Body of pancreas (tissue), 4 donors: ENCODE measurements around the gene SIAH3.

ENCODE experiments used
- CTCF ChIP-seq, 7 experiments: fragments of 450-650 bp in 4 of 7; fragments of 200-600 bp in 3 of 7; sonication (generic) in 3 of 7; IDR thresholded peaks; one replicate each; pipeline ENCODE4 v1.5.1; 2016 to 2019; ENCODE audit warnings: antibody characterized with exemption in 7 of 7
- POLR2A ChIP-seq, 3 donors: fragments of 450-650 bp; IDR thresholded peaks; one replicate each; pipeline ENCODE4 v1.6.1; 2016; ENCODE audit warnings: antibody characterized with exemption in 3 of 3, mild to moderate bottlenecking in 2 of 3

GRCh38 chr13:45879666-45880065 lies 28.1 kb upstream of the SIAH3 start:
- no peak for TF ChIP-seq POLR2A (IDR thresholded peaks at IDR 0.05)
- TF ChIP-seq CTCF (IDR thresholded peaks at IDR 0.05): peak in 4 of 7 experiments; percentile 25 to 39 (median 26)
